ENCODE measurements around the gene VPS11. TPM values are rescaled to one million over a fixed set of nuclear protein-coding genes. Genes with fewer than 3 reads are reported as not detected.

Gene VPS11
- total RNA-seq, 1 donor from 2014 or later, result 30.1 TPM

GRCh38 chr11:119093942-119094815, 26.6 kb downstream of the VPS11 start:
- H3K36me3 Mint-ChIP-seq (ENCODE audit: low read depth), result peaks cover 17% of the 10 kb centered on the region
- no peaks in the 10 kb centered on the region for H3K27me3 Mint-ChIP-seq (ENCODE audit: low read depth)
- no peaks in the 10 kb centered on the region for H3K9me3 Mint-ChIP-seq (ENCODE audit: low read depth)
- TF ChIP-seq CTCF (IDR thresholded peaks at IDR 0.05), result no peak
- DNase-seq (ENCODE audit: low spot score), result no peak
- peak overlapping the region; percentile 87 for H3K4me3 Mint-ChIP-seq (ENCODE audit: unreplicated experiment)
- H3K27ac Mint-ChIP-seq (ENCODE audit: unreplicated experiment), result peak overlapping the region; percentile 91
- peaks cover 32% of the 10 kb centered on the region for H3K4me1 Mint-ChIP-seq (ENCODE audit: low read depth)

GRCh38 chr11:119094816-119095065, 27.1 kb downstream of the VPS11 start:
- TF ChIP-seq CTCF (IDR thresholded peaks at IDR 0.05), result peak; percentile 88
- Mint-ChIP-seq H3K4me3 (ENCODE audit: unreplicated experiment) (peak overlapping the region; percentile 87), H3K27ac (ENCODE audit: unreplicated experiment) (peak overlapping the region; percentile 91), H3K27me3 (ENCODE audit: low read depth) (no peaks in the 10 kb centered on the region), H3K4me1 (ENCODE audit: low read depth) (peaks cover 33% of the 10 kb centered on the region), H3K36me3 (ENCODE audit: low read depth) (peaks cover 17% of the 10 kb centered on the region), H3K9me3 (ENCODE audit: low read depth) (no peaks in the 10 kb centered on the region)
- DNase-seq (ENCODE audit: low spot score), result no peak

GRCh38 chr11:119095066-119095880, 27.7 kb downstream of the VPS11 start:
- Mint-ChIP-seq H3K27me3 (ENCODE audit: low read depth) (no peaks in the 10 kb centered on the region), H3K4me3 (ENCODE audit: unreplicated experiment) (peak overlapping the region; percentile 87), H3K27ac (ENCODE audit: unreplicated experiment) (peak overlapping the region; percentile 91), H3K9me3 (ENCODE audit: low read depth) (no peaks in the 10 kb centered on the region), H3K4me1 (ENCODE audit: low read depth) (peaks cover 38% of the 10 kb centered on the region), H3K36me3 (ENCODE audit: low read depth) (peaks cover 17% of the 10 kb centered on the region)
- DNase-seq (ENCODE audit: low spot score), result peak; percentile 99
- TF ChIP-seq CTCF (IDR thresholded peaks at IDR 0.05), result peak; percentile 72

- no peak for TF ChIP-seq CTCF (IDR thresholded peaks at IDR 0.05)
- H3K36me3 Mint-ChIP-seq (ENCODE audit: low read depth), result peaks cover 13% of the 10 kb centered on the region
- H3K4me1 Mint-ChIP-seq (ENCODE audit: low read depth), result peaks cover 37% of the 10 kb centered on the region
- DNase-seq (ENCODE audit: low spot score), result no peak
- H3K27ac Mint-ChIP-seq (ENCODE audit: unreplicated experiment), result no peak overlapping the region
- no peaks in the 10 kb centered on the region for H3K27me3 Mint-ChIP-seq (ENCODE audit: low read depth)
- no peak overlapping the region for H3K4me3 Mint-ChIP-seq (ENCODE audit: unreplicated experiment)
- no peaks in the 10 kb centered on the region for H3K9me3 Mint-ChIP-seq (ENCODE audit: low read depth)
Observed at GRCh38 chr11:119099711-119100110, 32.1 kb downstream of the VPS11 start.

GRCh38 chr11:119100246-119100970, 32.8 kb downstream of the VPS11 start:
- peaks cover 13% of the 10 kb centered on the region for H3K36me3 Mint-ChIP-seq (ENCODE audit: low read depth)
- no peaks in the 10 kb centered on the region for H3K27me3 Mint-ChIP-seq (ENCODE audit: low read depth)
- DNase-seq (ENCODE audit: low spot score), result no peak
- peak; percentile 77 for TF ChIP-seq CTCF (IDR thresholded peaks at IDR 0.05)
- peaks cover 37% of the 10 kb centered on the region for H3K4me1 Mint-ChIP-seq (ENCODE audit: low read depth)
- peak overlapping the region; percentile 89 for H3K4me3 Mint-ChIP-seq (ENCODE audit: unreplicated experiment)
- no peaks in the 10 kb centered on the region for H3K9me3 Mint-ChIP-seq (ENCODE audit: low read depth)
- H3K27ac Mint-ChIP-seq (ENCODE audit: unreplicated experiment), result peak overlapping the region; percentile 100
